ENCODE measurements around the gene IQGAP2. TPM values are rescaled to one million over a fixed set of nuclear protein-coding genes. Genes with fewer than 3 reads are reported as not detected.

IQGAP2 gene
- polyA plus RNA-seq, 1 experiment: 0.63 TPM

GRCh38 chr5:76669245-76669644 is 266.2 kb downstream of the IQGAP2 start:
- POLR2A ChIA-PET: no interaction called here
- no peaks in the 10 kb centered on the region for H3K9me3 ChIP-seq (ENCODE audit: control insufficient read depth, insufficient read depth, low read length)
- H3K27ac ChIP-seq (ENCODE audit: low read depth, low read length): no peak overlapping the region
- no peak for TF ChIP-seq CTCF (IDR thresholded peaks at IDR 0.05; ENCODE audit: low read depth, low read length)
- no peak overlapping the region for H3K4me3 ChIP-seq (ENCODE audit: low read depth, low read length)
- H3K27me3 ChIP-seq (ENCODE audit: control insufficient read depth, insufficient read depth, low read length): no peaks in the 10 kb centered on the region
- CTCF ChIA-PET: interaction anchor here (1.8 to 2.6 kb wide), 2 partner anchors 27 to 106 kb away, joined by 5 to 8 read pairs; no protein-coding TSS in a partner anchor
- DNase-seq (ENCODE audit: low read depth, low spot score): no peak

GRCh38 chr5:76670508-76670907 is 267.4 kb downstream of the IQGAP2 start:
- no peak overlapping the region for H3K4me3 ChIP-seq (ENCODE audit: low read depth, low read length)
- H3K27me3 ChIP-seq (ENCODE audit: control insufficient read depth, insufficient read depth, low read length): no peaks in the 10 kb centered on the region
- no peak overlapping the region for H3K27ac ChIP-seq (ENCODE audit: low read depth, low read length)
- TF ChIP-seq CTCF (IDR thresholded peaks at IDR 0.05; ENCODE audit: low read depth, low read length): no peak
- no peak for DNase-seq (ENCODE audit: low read depth, low spot score)
- ChIA-PET POLR2A (no interaction called here), CTCF (interaction anchor here (0.9 kb wide), 1 partner anchor 104 kb away, joined by 5 read pairs; no protein-coding TSS in a partner anchor)
- H3K9me3 ChIP-seq (ENCODE audit: control insufficient read depth, insufficient read depth, low read length): no peaks in the 10 kb centered on the region

GRCh38 chr5:76672242-76672641 is 269.2 kb downstream of the IQGAP2 start:
- no peak overlapping the region for H3K27ac ChIP-seq (ENCODE audit: low read depth, low read length)
- POLR2A ChIA-PET: interaction anchor here (0.5 to 1.6 kb wide), 4 partner anchors 17 to 164 kb away, joined by 3 to 14 read pairs (median 6); no protein-coding TSS in a partner anchor

GRCh38 chr5:76673125-76673524 is 270.0 kb downstream of the IQGAP2 start:
- no peak overlapping the region for H3K27ac ChIP-seq (ENCODE audit: low read depth, low read length)
- ChIA-PET CTCF (interaction anchor here (1.0 to 1.3 kb wide), 2 partner anchors 71 to 90 kb away, joined by 3 to 4 read pairs; no protein-coding TSS in a partner anchor), POLR2A (interaction anchor here (1.6 kb wide), 1 partner anchor 16 kb away, joined by 14 read pairs; no protein-coding TSS in a partner anchor)
- no peaks in the 10 kb centered on the region for H3K9me3 ChIP-seq (ENCODE audit: control insufficient read depth, insufficient read depth, low read length)
- TF ChIP-seq CTCF (IDR thresholded peaks at IDR 0.05; ENCODE audit: low read depth, low read length): no peak
- H3K4me3 ChIP-seq (ENCODE audit: low read depth, low read length): no peak overlapping the region
- H3K27me3 ChIP-seq (ENCODE audit: control insufficient read depth, insufficient read depth, low read length): no peaks in the 10 kb centered on the region
- no peak for DNase-seq (ENCODE audit: low read depth, low spot score)

More at GRCh38 chr5:76672242-76672641, 269.2 kb downstream of the IQGAP2 start:
- CTCF ChIA-PET: no interaction called here
- H3K4me3 ChIP-seq (ENCODE audit: low read depth, low read length): no peak overlapping the region
- H3K9me3 ChIP-seq (ENCODE audit: control insufficient read depth, insufficient read depth, low read length): no peaks in the 10 kb centered on the region
- DNase-seq (ENCODE audit: low read depth, low spot score): no peak
- H3K27me3 ChIP-seq (ENCODE audit: control insufficient read depth, insufficient read depth, low read length): no peaks in the 10 kb centered on the region
- no peak for TF ChIP-seq CTCF (IDR thresholded peaks at IDR 0.05; ENCODE audit: low read depth, low read length)

- TF ChIP-seq CTCF (IDR thresholded peaks at IDR 0.05; ENCODE audit: low read depth, low read length): no peak
- no peaks in the 10 kb centered on the region for H3K9me3 ChIP-seq (ENCODE audit: control insufficient read depth, insufficient read depth, low read length)
- no peak for DNase-seq (ENCODE audit: low read depth, low spot score)
- no peak overlapping the region for H3K4me3 ChIP-seq (ENCODE audit: low read depth, low read length)
- CTCF ChIA-PET: interaction anchor here (0.7 to 1.3 kb wide), 2 partner anchors 91 to 100 kb away, joined by 3 to 4 read pairs; no protein-coding TSS in a partner anchor
- POLR2A ChIA-PET: no interaction called here
- no peaks in the 10 kb centered on the region for H3K27me3 ChIP-seq (ENCODE audit: control insufficient read depth, insufficient read depth, low read length)
- no peak overlapping the region for H3K27ac ChIP-seq (ENCODE audit: low read depth, low read length)
These were observed 271.4 kb downstream of the IQGAP2 start for GRCh38 chr5:76674330-76675066.
